ENCODE measurements around the gene PAPPA. TPM values are rescaled to one million over a fixed set of nuclear protein-coding genes. Genes with fewer than 3 reads are reported as not detected.

Gene PAPPA
- total RNA-seq, 1 experiment from 2014 or later, result 0.17 TPM

GRCh38 chr9:116436121-116436520, 282.5 kb downstream of the PAPPA start:
- H2BK12ac ChIP-seq (ENCODE audit: insufficient read length, low read depth, low read length), result no peak overlapping the region
- H3K36me3 Mint-ChIP-seq (ENCODE audit: insufficient read depth in 1 of 3, low read depth in 3 of 3), result peaks cover 2 to 10% (median 10%) of the 10 kb centered on the region in 3 experiments; a peak in 4 of 7 replicates
- no peak overlapping the region for H3K4ac ChIP-seq (ENCODE audit: low read depth, low read length)
- no peak overlapping the region for H3K4me2 ChIP-seq (ENCODE audit: insufficient read depth, insufficient read length, low read length)
- no peak overlapping the region for H3K23ac ChIP-seq (ENCODE audit: insufficient read length, low read depth, low read length)
- H3K27ac ChIP-seq (ENCODE audit: insufficient read length, low read depth, low read length), result no peak overlapping the region
- no peaks in the 10 kb centered on the region for H3K27me3 Mint-ChIP-seq (ENCODE audit: low read depth)
- no peaks in the 10 kb centered on the region for H3K9me3 ChIP-seq (ENCODE audit: control insufficient read depth, low read depth, low read length)
- TF ChIP-seq CTCF (conservative IDR thresholded peaks at IDR 0.05), result no peak
- no peak overlapping the region for H4K91ac ChIP-seq (ENCODE audit: insufficient read length, low read depth, low read length)
- H3K27ac Mint-ChIP-seq, result no peak overlapping the region
- no peak overlapping the region for H4K8ac ChIP-seq (replicated peaks; ENCODE audit: insufficient read length, low read depth, low read length)
- no peaks in the 10 kb centered on the region for H3K79me2 ChIP-seq (ENCODE audit: insufficient read depth, low read length)
- no peak overlapping the region for H3K14ac ChIP-seq (ENCODE audit: insufficient read depth, low read length)
- H4K5ac ChIP-seq (ENCODE audit: insufficient read length, low read depth, low read length), result no peak overlapping the region
- no peak overlapping the region for H3K18ac ChIP-seq (ENCODE audit: insufficient read length, low read depth, low read length)
- no peaks in the 10 kb centered on the region for H3K4me1 ChIP-seq (ENCODE audit: insufficient read depth, low read length)
- H4K20me1 ChIP-seq (ENCODE audit: control insufficient read depth, insufficient read depth, insufficient read length), result no peaks in the 10 kb centered on the region
- no peak overlapping the region for H2AK5ac ChIP-seq (ENCODE audit: insufficient read length, low read length)
- WGBS (ENCODE audit: extremely low coverage, insufficient read length, low lambda C conversion rate), result 100% methylated on average over 1 of the region's 1 CpG
- H2BK5ac ChIP-seq (ENCODE audit: insufficient read length, low read length), result no peak overlapping the region
- H3K9ac ChIP-seq (ENCODE audit: extremely low read depth, insufficient read length, low read length), result no peak overlapping the region
- H3K9me3 Mint-ChIP-seq, result no peaks in the 10 kb centered on the region
- DNase-seq, result no peak
- H2BK20ac ChIP-seq (ENCODE audit: low read depth, low read length, poor library complexity, severe bottlenecking), result no peak overlapping the region
- H2BK15ac ChIP-seq (ENCODE audit: low read depth, low read length), result no peak overlapping the region
- no peak overlapping the region for H3T11ph ChIP-seq (ENCODE audit: low read length)
- H3K23me2 ChIP-seq (ENCODE audit: insufficient read length, low read depth, low read length, poor library complexity, severe bottlenecking), result no peaks in the 10 kb centered on the region
- H3K27me3 ChIP-seq (ENCODE audit: insufficient read depth, low read length), result no peaks in the 10 kb centered on the region
- H2BK120ac ChIP-seq (ENCODE audit: low read depth, low read length, poor library complexity, severe bottlenecking), result no peak overlapping the region
- no peak overlapping the region for H2AFZ ChIP-seq (ENCODE audit: low read length)
- H3K4me1 Mint-ChIP-seq, result peaks cover 5 to 6% of the 10 kb centered on the region in 2 experiments
- H3K4me3 Mint-ChIP-seq, result no peak overlapping the region
- no peak overlapping the region for H3K56ac ChIP-seq (ENCODE audit: insufficient read length, low read depth, low read length)
- no peaks in the 10 kb centered on the region for H3K79me1 ChIP-seq (ENCODE audit: insufficient read depth, low read depth, low read length, poor library complexity, severe bottlenecking)

All from H9 (cell line).